H1 (cell line): ENCODE data around the gene IRX4. TPM values are rescaled to one million over a fixed set of nuclear protein-coding genes. Genes with fewer than 3 reads are reported as not detected.

Experiments used
- CTCF ChIA-PET: fragments of 300-600 bp; sonication (Branson Sonifier 250); formaldehyde crosslinking; loops from one replicate; lab custom pipeline; 2021; ENCODE audit not compliant: partially characterized antibody; lab: Charles Lee
- POLR2A ChIA-PET: fragments of 300-600 bp; sonication (Branson Sonifier 250); formaldehyde crosslinking; loops from one replicate; lab custom pipeline; 2021; ENCODE audit warnings: inconsistent platforms; ENCODE audit not compliant: partially characterized antibody; lab: Charles Lee
- DNase-seq, 2 experiments: peaks; one replicate each; pipeline versions ENCODE4 v3.0.0 to v3.0.0-alpha.2; 2010 to 2022; ENCODE audit warnings: low spot score in 2 of 2, low read depth in 1 of 2, mixed read lengths in 1 of 2
- FAIRE-seq: peaks from 2 replicates; lab custom pipeline; 2011; peaks lifted over from hg19 to GRCh38; lab: Jason Lieb, UNC
- H2AFZ ChIP-seq: 2 replicates; pipeline ENCODE4 v1.8.1; 2012; ENCODE audit warnings: low read length, inconsistent platforms
- H2AK5ac ChIP-seq: 2 replicates; pipeline ENCODE4 v1.6.1; 2013; ENCODE audit warnings: low read depth, low read length
- H2BK120ac ChIP-seq: replicated peaks from 2 replicates; pipeline ENCODE3; 2013; ENCODE audit warnings: low read depth, low read length, inconsistent platforms
- H2BK12ac ChIP-seq: 2 replicates; pipeline ENCODE4 v1.6.1; 2013; ENCODE audit warnings: low read depth, low read length
- H2BK15ac ChIP-seq: 2 replicates; pipeline ENCODE4 v1.6.1; 2013; ENCODE audit warnings: low read length
- H2BK20ac ChIP-seq: 2 replicates; pipeline ENCODE4 v1.6.1; 2013; ENCODE audit warnings: low read length
- H2BK5ac ChIP-seq: 2 replicates; pipeline ENCODE4 v1.6.1; 2013; ENCODE audit warnings: low read depth, low read length
- H3K14ac ChIP-seq: 2 replicates; pipeline ENCODE4 v1.6.1; 2013; ENCODE audit warnings: inconsistent platforms; ENCODE audit not compliant: insufficient read length
- H3K18ac ChIP-seq: 2 replicates; pipeline ENCODE4 v1.6.1; 2013; ENCODE audit warnings: low read length; ENCODE audit errors: extremely low read depth
- H3K23ac ChIP-seq: 2 replicates; pipeline ENCODE4 v1.6.1; 2013; ENCODE audit warnings: inconsistent platforms; ENCODE audit not compliant: insufficient read length
- H3K23me2 ChIP-seq: 2 replicates; pipeline ENCODE4 v1.6.1; 2013; ENCODE audit warnings: low read depth, low read length
- H3K27ac ChIP-seq: 2 replicates; pipeline ENCODE4 v1.6.1; 2011; ENCODE audit warnings: low read depth, low read length, inconsistent platforms
- H3K27me3 ChIP-seq, 4 experiments: replicated peaks in 1 of 4; 1 replicate in 1 of 4; 2 replicates in 3 of 4; pipeline versions ENCODE4 v1.6.1 to v1.8.1; 2011 to 2013; ENCODE audit warnings: low read length in 3 of 4, mild to moderate bottlenecking in 3 of 4, inconsistent platforms in 2 of 4, mixed read lengths in 2 of 4, moderate library complexity in 1 of 4; ENCODE audit not compliant: control insufficient read depth in 3 of 4, insufficient read depth in 3 of 4; ENCODE audit errors: extremely low read depth in 1 of 4
- H3K36me3 ChIP-seq, 4 experiments: 2 replicates each; pipeline versions ENCODE4 v1.6.1 to v1.8.1; 2011 to 2013; ENCODE audit warnings: mild to moderate bottlenecking in 4 of 4, low read length in 3 of 4, moderate library complexity in 2 of 4, control low read depth in 1 of 4, inconsistent platforms in 1 of 4; ENCODE audit not compliant: insufficient read depth in 4 of 4, control insufficient read depth in 2 of 4
- H3K4ac ChIP-seq: replicated peaks from 2 replicates; pipeline ENCODE3; 2013; ENCODE audit warnings: low read length, low read depth, mixed read lengths, inconsistent platforms; ENCODE audit not compliant: insufficient read length
- H3K4me1 ChIP-seq, 4 experiments: replicated peaks in 1 of 4; 1 replicate in 1 of 4; 2 replicates in 3 of 4; pipeline versions ENCODE4 v1.6.1 to v1.8.1; 2011 to 2013; ENCODE audit warnings: low read length in 3 of 4, inconsistent platforms in 2 of 4, mixed read lengths in 1 of 4; ENCODE audit not compliant: insufficient read depth in 4 of 4, control insufficient read depth in 3 of 4
- H3K4me2 ChIP-seq, 2 experiments: 2 replicates each; pipeline versions ENCODE4 v1.6.1 to v1.8.1; 2011 to 2013; ENCODE audit warnings: low read depth in 2 of 2, low read length in 2 of 2, control low read depth in 1 of 2, inconsistent platforms in 1 of 2, mild to moderate bottlenecking in 1 of 2; ENCODE audit not compliant: insufficient read depth in 1 of 2
- H3K4me3 ChIP-seq, 4 experiments: fragments of 200-600, 300-600 bp in 1 of 4; sonication (generic), shearing (Covaris generic), sonication (Bioruptor Twin) in 1 of 4; 2 replicates each; pipeline versions ENCODE4 v1.5.1 to v1.8.1; 2011 to 2016; ENCODE audit warnings: low read length in 4 of 4, low read depth in 3 of 4, control low read depth in 2 of 4, inconsistent platforms in 2 of 4, mild to moderate bottlenecking in 2 of 4, mixed read lengths in 1 of 4, moderate library complexity in 1 of 4; ENCODE audit not compliant: insufficient read depth in 2 of 4; ENCODE audit errors: extremely low read depth in 1 of 4
- H3K56ac ChIP-seq: replicated peaks from 2 replicates; pipeline ENCODE3; 2013; ENCODE audit warnings: low read depth, mild to moderate bottlenecking, mixed read lengths, low read length, inconsistent platforms; ENCODE audit not compliant: insufficient read length
- H3K79me1 ChIP-seq: 2 replicates; pipeline ENCODE4 v1.6.1; 2013; ENCODE audit warnings: low read depth, low read length, control low read depth
- H3K79me2 ChIP-seq, 2 experiments: 2 replicates each; pipeline versions ENCODE4 v1.6.1 to v1.8.1; 2012 to 2013; ENCODE audit warnings: low read length in 2 of 2, mild to moderate bottlenecking in 2 of 2, inconsistent platforms in 1 of 2; ENCODE audit not compliant: insufficient read depth in 2 of 2, control insufficient read depth in 1 of 2
- H3K9ac ChIP-seq, 4 experiments: replicated peaks in 1 of 4; 1 replicate in 1 of 4; 2 replicates in 3 of 4; pipeline versions ENCODE4 v1.6.1 to v1.8.1; 2011 to 2013; ENCODE audit warnings: low read depth in 3 of 4, low read length in 3 of 4, control low read depth in 2 of 4, mild to moderate bottlenecking in 2 of 4, moderate library complexity in 2 of 4, inconsistent platforms in 1 of 4; ENCODE audit errors: extremely low read depth in 1 of 4
- H3K9me3 ChIP-seq, 2 experiments: 2 replicates each; pipeline versions ENCODE4 v1.6.1 to v1.8.1; 2012 to 2013; ENCODE audit warnings: mild to moderate bottlenecking in 2 of 2, moderate library complexity in 2 of 2, control low read depth in 1 of 2, inconsistent platforms in 1 of 2, low read depth in 1 of 2, low read length in 1 of 2, mixed read lengths in 1 of 2; ENCODE audit not compliant: insufficient read depth in 2 of 2
- H4K20me1 ChIP-seq, 2 experiments: replicated peaks in 1 of 2; 2 replicates each; pipeline versions ENCODE3 to v1.8.1; 2011 to 2013; ENCODE audit warnings: inconsistent platforms in 2 of 2, low read length in 2 of 2, mild to moderate bottlenecking in 1 of 2; ENCODE audit not compliant: insufficient read depth in 2 of 2, control insufficient read depth in 1 of 2
- H4K5ac ChIP-seq: 2 replicates; pipeline ENCODE4 v1.6.1; 2013; ENCODE audit warnings: low read length, low read depth, mixed read lengths, inconsistent platforms; ENCODE audit not compliant: insufficient read length
- H4K8ac ChIP-seq: 2 replicates; pipeline ENCODE4 v1.8.0; 2013; ENCODE audit warnings: mild to moderate bottlenecking, moderate library complexity, low read length, inconsistent platforms; ENCODE audit not compliant: insufficient read depth; ENCODE audit errors: extremely low read depth
- H4K91ac ChIP-seq: replicated peaks from 2 replicates; pipeline ENCODE3; 2013; ENCODE audit warnings: low read length, mixed read lengths, inconsistent platforms; ENCODE audit not compliant: insufficient read length
- RBBP5 ChIP-seq: IDR thresholded peaks from 2 replicates; pipeline ENCODE4 v1.7.1; 2012; ENCODE audit warnings: low read depth, mild to moderate bottlenecking, inconsistent platforms, low read length, moderate library complexity, borderline replicate concordance
- SP1 ChIP-seq: IDR thresholded peaks from 2 replicates; pipeline ENCODE4 v1.6.1; 2011; ENCODE audit warnings: low read depth, low read length
- WGBS, 2 experiments: shearing (Covaris generic) in 1 of 2; methylation state at CpG; one replicate each; pipeline versions ENCODE4 v1.1.6 to v1.1.7; 2013 to 2015; ENCODE audit warnings: low lambda C conversion rate in 2 of 2, mixed read lengths in 2 of 2, inconsistent platforms in 1 of 2, low coverage in 1 of 2, missing lambda C conversion rate in 1 of 2; ENCODE audit not compliant: insufficient replicate concordance in 2 of 2, insufficient coverage in 1 of 2, insufficient read length in 1 of 2; ENCODE audit errors: extremely low coverage in 1 of 2, missing lambda C conversion rate in 1 of 2; 5-methylcytosine and 5-hydroxymethylcytosine counted together
- polyA plus RNA-seq, 7 experiments: library from polyadenylated mRNA; depleted of rRNA in 3 of 7; stranded (reverse) in 5 of 7; unstranded in 2 of 7; fragments of >200 nt in 5 of 7; fragments of 200-250 nt in 2 of 7; gene quantifications; 1 replicate in 5 of 7; 2 replicates in 1 of 7; 4 replicates in 1 of 7; pipeline versions ENCODE4 v1.2.1 to v1.2.3, GENCODE V29; 2011 to 2013; ENCODE audit warnings: missing spikeins in 2 of 7, mixed read lengths in 2 of 7
- total RNA-seq: library from RNA; stranded (reverse); fragmentation: NEBNext Ultra II Directional; extraction: Animal tissue kit (Norgen Biotek cat#: 25700); gene quantifications from 2 replicates; pipeline ENCODE4 v1.2.1, GENCODE V29; 2021

Gene IRX4
- total and polyA plus RNA-seq, 2 of the 8 experiments (the other 6 are each of a cell fraction or from before 2014, with no cell fraction given), result 0.45 to 1.2 TPM

GRCh38 chr5:1865948-1866347 is 16.8 kb downstream of the IRX4 start:
- no peak overlapping the region for H3K9ac ChIP-seq
- DNase-seq (no peak), FAIRE-seq (no peak)
- no peak overlapping the region for H4K8ac ChIP-seq
- H2BK120ac ChIP-seq, result no peak overlapping the region
- no peaks in the 10 kb centered on the region for H3K36me3 ChIP-seq
- H3K56ac ChIP-seq, result no peak overlapping the region
- no peak overlapping the region for H3K18ac ChIP-seq
- peaks cover 4 to 6% of the 10 kb centered on the region in 2 experiments; a peak in 1 of 4 replicates for H3K9me3 ChIP-seq
- no peak overlapping the region for H2BK15ac ChIP-seq
- H2BK5ac ChIP-seq, result no peak overlapping the region
- H3K4me1 ChIP-seq, result peaks cover 0 to 6% (median 3%) of the 10 kb centered on the region in 4 experiments; a peak in 4 of 7 replicates
- H2AK5ac ChIP-seq, result no peak overlapping the region
- no peak overlapping the region for H4K5ac ChIP-seq
- peaks cover 5% of the 10 kb centered on the region for H3K23me2 ChIP-seq
- no peak overlapping the region for H2BK12ac ChIP-seq
- 96% methylated on average over 12 of the region's 14 CpGs; no CpG with 5 or more reads in 1 of the 2 experiments for WGBS, 2 experiments
- H3K14ac ChIP-seq, result no peak overlapping the region
- H3K79me1 ChIP-seq, result peaks cover 4% of the 10 kb centered on the region; the same call in 1 of the 2 replicates
- no peak overlapping the region for H3K4me3 ChIP-seq
- no peak overlapping the region for H3K27ac ChIP-seq
- H2AFZ ChIP-seq, result no peak overlapping the region
- H4K91ac ChIP-seq, result no peak overlapping the region
- H3K79me2 ChIP-seq, result no peaks in the 10 kb centered on the region
- TF ChIP-seq RBBP5, result no peak
- no peak for TF ChIP-seq SP1
- CTCF ChIA-PET, result interaction anchor here (0.9 kb wide), 2 partner anchors 11 to 213 kb away, joined by 3 to 4 read pairs; no protein-coding TSS in a partner anchor
- H4K20me1 ChIP-seq, result peaks cover 0 to 5% of the 10 kb centered on the region in 2 experiments
- POLR2A ChIA-PET, result no interaction called here
- no peak overlapping the region for H3K4me2 ChIP-seq
- no peak overlapping the region for H2BK20ac ChIP-seq
- H3K4ac ChIP-seq, result no peak overlapping the region
- H3K27me3 ChIP-seq, result peaks cover 0 to 8% (median 4%) of the 10 kb centered on the region in 4 experiments; a peak in 4 of 7 replicates
- H3K23ac ChIP-seq, result no peak overlapping the region
